ENCODE data around the gene CDHR1.

GRCh38 chr10:84230359-84230758 is 36.0 kb downstream of the CDHR1 start:
- no peak for TF ChIP-seq CTCF (IDR thresholded peaks at IDR 0.05)
- TF ChIP-seq POLR2A (IDR thresholded peaks at IDR 0.05), result no peak
